Gastrocnemius medialis (tissue), 4 donors: ENCODE results near the gene TGFA. TPM values are rescaled to one million over a fixed set of nuclear protein-coding genes. Genes with fewer than 3 reads are reported as not detected.

Source experiments
- ATAC-seq, 2 donors: fragments of 150-250 bp; one replicate each; pipeline ENCODE4 v1.9.1; 2016
- DNase-seq, 2 donors: peaks; one replicate each; pipeline ENCODE4 v3.0.0-alpha.2; 2019
- H3K27ac ChIP-seq, 4 donors: fragments of 200-600 bp; sonication (generic); 1 replicate in 1 of 4; 2 replicates in 3 of 4; pipeline ENCODE4 v1.5.1; 2016 to 2018; ENCODE audit warnings: mild to moderate bottlenecking in 2 of 4, moderate library complexity in 1 of 4
- H3K27me3 ChIP-seq, 3 donors: fragments of 200-600 bp; sonication (generic) in 2 of 3; 1 replicate in 1 of 3; 2 replicates in 2 of 3; pipeline versions ENCODE4 v1.5.1 to v1.6.0; 2016 to 2019; ENCODE audit warnings: mild to moderate bottlenecking in 1 of 3, moderate library complexity in 1 of 3
- H3K36me3 ChIP-seq, 2 donors: fragments of 200-600 bp; sonication (generic) in 1 of 2; one replicate each; pipeline ENCODE4 v1.5.1; 2017 to 2018
- H3K4me1 ChIP-seq, 2 donors: fragments of 200-600 bp; sonication (generic) in 1 of 2; one replicate each; pipeline ENCODE4 v1.5.1; 2016 to 2017; ENCODE audit warnings: mild to moderate bottlenecking in 2 of 2
- H3K4me3 ChIP-seq, 4 donors: fragments of 200-600 bp; sonication (generic) in 3 of 4; 1 replicate in 1 of 4; 2 replicates in 3 of 4; pipeline ENCODE4 v1.5.1; 2016 to 2019; ENCODE audit warnings: mild to moderate bottlenecking in 2 of 4
- H3K9me3 ChIP-seq, 3 donors: fragments of 200-600 bp; sonication (generic) in 2 of 3; 1 replicate in 1 of 3; 2 replicates in 2 of 3; pipeline ENCODE4 v1.5.1; 2016 to 2019
- CTCF ChIP-seq, 5 experiments: fragments of 450-650 bp in 3 of 5; fragments of 200-600 bp in 2 of 5; sonication (generic) in 2 of 5; IDR thresholded peaks in 4 of 5; conservative IDR thresholded peaks in 1 of 5; 1 replicate in 4 of 5; 2 replicates in 1 of 5; pipeline ENCODE4 v1.5.1; 2016 to 2019; ENCODE audit warnings: antibody characterized with exemption in 5 of 5, mild to moderate bottlenecking in 3 of 5, moderate library complexity in 3 of 5
- POLR2A ChIP-seq, 2 donors: fragments of 450-650 bp; IDR thresholded peaks; one replicate each; pipeline ENCODE4 v1.6.1; 2017; ENCODE audit warnings: antibody characterized with exemption in 2 of 2, mild to moderate bottlenecking in 2 of 2, moderate library complexity in 2 of 2
- in situ Hi-C, 4 donors: fragments of 200-750 bp; cut with MboI; loops; one replicate each; pipeline versions ENCODE4 v1.15.0 to v1.8.0; 2017; ENCODE audit warnings: low sequenced_read_pairs in 4 of 4
- intact Hi-C: fragments of 100-400 bp; cut with DNase I; formaldehyde crosslinking; loops from one replicate; pipeline ENCODE4 v1.15.1; 2023; ENCODE audit warnings: low total_unique reads
- total RNA-seq, 4 donors: library from RNA; depleted of rRNA; stranded (reverse); fragments of >200 nt; gene quantifications; one replicate each; pipeline versions ENCODE4 v1.1.0 to v1.2.3, GENCODE V29; 2016

The TGFA gene
- total RNA-seq, 4 donors from 2014 or later, result 0.05 to 0.26 (median 0.18) TPM; not detected in 1

GRCh38 chr2:70505613-70506391 is 47.8 kb downstream of the TGFA start:
- DNase-seq (no peak), ATAC-seq (no peak)
- intact Hi-C loops (no loop called here), in situ Hi-C loops (no loop called here)
- H3K4me3 ChIP-seq, result no peak overlapping the region
- no peaks in the 10 kb centered on the region for H3K9me3 ChIP-seq
- H3K36me3 ChIP-seq, result no peaks in the 10 kb centered on the region
- peaks cover 0 to 3% (median 2%) of the 10 kb centered on the region in 3 donors for H3K27me3 ChIP-seq
- TF ChIP-seq CTCF (IDR thresholded peaks at IDR 0.05 in 4 of 5, conservative IDR thresholded peaks at IDR 0.05 in 1 of 5) (no peak), POLR2A (IDR thresholded peaks at IDR 0.05) (no peak)
- H3K27ac ChIP-seq, result no peak overlapping the region
- no peaks in the 10 kb centered on the region for H3K4me1 ChIP-seq

GRCh38 chr2:70504750-70505149 is 48.9 kb downstream of the TGFA start:
- intact Hi-C loops (no loop called here), in situ Hi-C loops (no loop called here)
- Histone ChIP-seq H3K9me3 (no peaks in the 10 kb centered on the region), H3K36me3 (no peaks in the 10 kb centered on the region), H3K4me3 (no peak overlapping the region), H3K27ac (no peak overlapping the region), H3K27me3 (peaks cover 0 to 3% (median 2%) of the 10 kb centered on the region in 3 donors), H3K4me1 (no peaks in the 10 kb centered on the region)
- DNase-seq (no peak), ATAC-seq (no peak)
- TF ChIP-seq CTCF (IDR thresholded peaks at IDR 0.05 in 4 of 5, conservative IDR thresholded peaks at IDR 0.05 in 1 of 5), result no peak

- H3K27me3 ChIP-seq, result peaks cover 0 to 6% (median 4%) of the 10 kb centered on the region in 3 donors
- no peaks in the 10 kb centered on the region for H3K9me3 ChIP-seq
- no peaks in the 10 kb centered on the region for H3K4me1 ChIP-seq
- ATAC-seq, result no peak
- intact Hi-C loops (no loop called here), in situ Hi-C loops (no loop called here)
- no peak overlapping the region for H3K4me3 ChIP-seq
- H3K36me3 ChIP-seq, result no peaks in the 10 kb centered on the region
- no peak for DNase-seq
- TF ChIP-seq POLR2A (IDR thresholded peaks at IDR 0.05), result no peak
- no peak for TF ChIP-seq CTCF (IDR thresholded peaks at IDR 0.05 in 4 of 5, conservative IDR thresholded peaks at IDR 0.05 in 1 of 5)
- H3K27ac ChIP-seq, result no peak overlapping the region
Observed at GRCh38 chr2:70503896-70504295, 49.7 kb downstream of the TGFA start.

- in situ Hi-C loops, result no loop called here
- ATAC-seq, result no peak
Observed at GRCh38 chr2:70501728-70502127, 51.9 kb downstream of the TGFA start.

More at GRCh38 chr2:70501728-70502127, 51.9 kb downstream of the TGFA start:
- TF ChIP-seq POLR2A (IDR thresholded peaks at IDR 0.05) (no peak), CTCF (IDR thresholded peaks at IDR 0.05 in 4 of 5, conservative IDR thresholded peaks at IDR 0.05 in 1 of 5) (no peak)
- H3K27ac ChIP-seq, result no peak overlapping the region
- H3K36me3 ChIP-seq, result no peaks in the 10 kb centered on the region
- H3K27me3 ChIP-seq, result peaks cover 0 to 4% (median 4%) of the 10 kb centered on the region in 3 donors
- no peaks in the 10 kb centered on the region for H3K4me1 ChIP-seq
- no peak overlapping the region for H3K4me3 ChIP-seq
- H3K9me3 ChIP-seq, result no peaks in the 10 kb centered on the region
- intact Hi-C loops, result no loop called here
- no peak for DNase-seq
